ENCODE results near the gene SPSB4.
"Not testable (repeated sequence)": the region's sequence is repeated elsewhere in the genome, so short reads cannot be mapped to it uniquely, and the experiment has no call there.

Gene SPSB4

GRCh38 chr3:141050576-141051442 lies at the start of gene SPSB4:
TSS of gene SPSB4 (plus strand) at chr3:141051347. CDS start at chr3:141066105, 14,758 bp downstream.
- no peak for DNase-seq

DNA sequence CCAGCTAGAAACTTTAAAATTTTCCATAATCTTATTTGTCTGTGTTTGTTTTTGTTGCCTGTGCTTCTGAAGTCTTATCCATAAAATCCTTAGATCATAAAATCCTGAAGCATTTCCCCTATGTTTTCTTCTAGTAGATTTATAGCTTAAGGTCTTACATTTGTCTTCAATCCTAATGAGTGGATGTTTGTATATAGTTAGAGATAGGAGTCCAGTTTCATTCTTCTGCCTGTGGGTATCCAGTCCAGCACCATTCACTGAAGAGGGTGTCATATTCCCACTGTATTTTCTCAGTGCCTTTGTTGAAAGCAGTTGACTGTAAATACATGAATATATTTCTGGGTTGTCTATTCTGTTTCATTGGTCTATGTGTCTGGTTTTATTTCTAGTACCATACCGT lies 44.8 kb upstream of the SPSB4 start:
- no peak for DNase-seq

DNA sequence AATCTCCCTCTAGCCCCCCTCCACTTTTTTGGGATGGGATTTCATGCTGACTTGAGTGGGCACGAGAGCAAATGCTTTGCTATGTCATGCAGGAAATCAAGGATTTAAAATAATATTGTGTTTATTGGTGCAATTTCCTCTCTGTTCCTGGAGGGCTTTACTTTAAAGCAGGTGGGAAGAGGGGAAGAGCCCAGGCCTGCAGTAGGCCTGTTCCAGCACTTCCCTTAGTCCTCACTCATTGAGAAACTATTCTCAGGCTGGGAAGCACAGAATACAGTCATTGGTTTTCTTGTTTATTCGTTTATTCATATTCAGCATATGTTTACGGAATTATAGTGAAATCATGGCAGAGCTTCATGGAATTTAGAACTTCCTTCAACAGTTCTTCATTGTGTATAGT lies 41.7 kb upstream of the SPSB4 start:
- DNase-seq, result no peak

GRCh38 chr3:141011232-141011996 lies 39.7 kb upstream of the SPSB4 start:
- DNase-seq, result peak; percentile 67

DNA sequence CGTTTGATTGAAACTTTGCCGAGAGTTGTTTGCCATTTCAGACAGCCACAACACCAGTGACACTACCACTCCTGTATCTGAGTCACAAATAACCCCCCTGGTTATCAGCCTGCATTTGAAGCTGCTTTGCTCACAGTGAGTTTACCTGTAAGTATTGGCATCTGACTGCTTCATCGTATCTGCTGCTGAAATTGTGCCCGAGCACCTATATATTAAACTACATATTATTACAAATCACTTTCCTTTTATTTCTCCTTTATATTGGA lies 39.2 kb upstream of the SPSB4 start:
- no peak for DNase-seq

DNA sequence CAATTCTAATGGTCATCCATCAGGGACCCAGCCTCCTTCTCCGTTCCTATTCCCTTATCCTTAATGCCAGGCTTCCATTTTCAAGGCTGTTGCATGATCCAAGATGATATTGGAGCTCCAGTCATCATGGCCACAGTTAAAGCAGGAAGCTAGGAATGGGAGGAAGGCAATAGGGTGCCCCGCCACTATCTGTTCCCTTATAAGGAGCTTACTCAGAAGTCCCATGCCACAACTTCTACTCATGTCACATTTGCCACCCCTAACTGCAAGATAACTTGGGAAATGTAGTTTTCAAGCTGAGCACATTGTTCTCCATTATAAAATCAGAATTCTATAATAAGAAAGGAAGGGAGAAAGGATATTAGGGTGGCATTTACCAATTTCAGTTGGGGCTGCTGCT lies 38.6 kb upstream of the SPSB4 start:
- no peak for DNase-seq

DNA sequence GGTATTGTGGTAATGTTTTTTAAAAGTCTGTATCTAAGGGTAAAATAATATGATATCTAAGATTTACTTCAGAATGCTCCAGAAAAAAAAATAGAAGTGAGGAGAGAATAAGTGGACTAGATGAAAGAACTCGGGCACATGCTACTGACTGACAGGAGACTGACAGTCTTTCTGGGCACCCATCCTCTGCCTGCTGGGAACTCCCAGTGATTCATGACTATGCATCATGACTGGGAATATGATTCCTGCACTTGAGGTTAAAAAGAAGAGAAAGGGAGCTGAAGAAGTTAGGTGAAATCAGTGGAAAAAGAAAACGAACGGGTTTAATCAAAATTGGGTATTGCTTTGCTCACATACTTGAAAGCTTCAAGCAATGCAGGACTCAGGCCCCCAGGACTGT lies 35.7 kb upstream of the SPSB4 start:
- DNase-seq, result no peak

DNA sequence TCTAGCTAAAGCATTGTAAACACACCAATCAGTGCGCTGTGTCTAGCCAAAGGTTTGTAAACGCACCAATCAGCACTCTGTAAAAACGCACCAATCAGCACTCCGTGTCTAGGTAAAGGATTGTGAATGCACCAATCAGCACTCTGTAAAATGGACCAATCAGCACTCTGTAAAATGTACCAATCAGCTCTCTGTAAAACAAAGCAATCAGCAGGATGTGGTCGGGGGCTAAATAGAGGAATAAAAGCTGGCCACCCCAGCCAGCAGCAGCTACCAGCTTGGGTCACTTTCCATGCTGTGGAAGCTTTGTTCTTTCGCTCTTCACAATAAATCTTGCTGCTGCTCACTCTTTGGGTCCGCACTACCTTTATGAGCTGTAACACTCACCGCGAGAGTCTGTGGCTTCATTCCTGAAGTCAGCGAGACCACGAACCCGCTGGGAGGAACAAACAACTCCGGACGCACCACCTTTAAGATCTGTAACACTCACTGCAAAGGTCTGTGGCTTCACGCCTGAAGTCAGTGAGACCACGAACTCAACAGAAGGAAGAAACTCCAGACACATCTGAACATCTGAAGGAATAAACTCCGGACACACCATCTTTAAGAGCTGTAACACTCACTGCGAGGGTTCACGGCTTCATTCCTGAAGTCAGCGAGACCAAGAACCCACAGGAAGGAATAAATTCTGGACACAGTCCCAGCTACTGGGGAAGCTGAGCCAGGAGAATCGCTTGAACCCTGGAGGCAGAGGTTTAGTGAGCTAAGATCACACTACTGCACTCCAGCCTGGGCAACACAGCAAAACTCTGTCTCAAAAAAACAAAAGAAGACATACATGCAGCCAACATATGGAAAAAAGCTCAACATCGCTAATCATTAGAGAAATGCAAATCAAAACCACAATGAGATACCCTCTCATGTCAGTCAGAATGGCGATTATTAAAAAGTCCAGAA lies 33.5 kb upstream of the SPSB4 start:
- not testable (repeated sequence) for DNase-seq

DNA sequence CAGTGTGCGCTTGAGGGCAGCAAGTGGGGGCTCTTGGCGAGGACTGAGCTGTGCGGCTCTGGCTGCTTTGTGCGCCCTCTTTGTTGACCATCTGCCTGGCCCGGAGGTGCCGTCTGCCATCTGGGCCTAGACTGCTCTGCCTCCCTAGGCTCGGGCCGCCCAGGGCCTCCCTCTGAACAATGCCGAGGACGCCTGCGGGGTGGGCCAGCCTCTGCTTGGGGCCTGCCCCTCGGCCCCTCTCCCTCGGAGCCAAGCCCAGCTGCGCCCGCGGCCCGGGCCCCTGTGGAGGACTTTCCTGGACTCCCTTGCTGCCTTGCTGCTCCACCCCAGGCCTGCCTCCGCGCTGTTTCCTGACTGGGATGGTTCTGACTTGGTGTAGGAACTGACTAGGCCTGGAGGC lies 31.9 kb upstream of the SPSB4 start:
- no peak for DNase-seq

- no peak for DNase-seq
Observed at GRCh38 chr3:141020143-141020830, 30.9 kb upstream of the SPSB4 start.

GRCh38 chr3:141021261-141021660 lies 29.9 kb upstream of the SPSB4 start:
- no peak for DNase-seq

GRCh38 chr3:141030296-141030695 lies 20.9 kb upstream of the SPSB4 start:
- DNase-seq, result no peak

- DNase-seq, result no peak
Observed at GRCh38 chr3:141039589-141039988, 11.6 kb upstream of the SPSB4 start.

DNA sequence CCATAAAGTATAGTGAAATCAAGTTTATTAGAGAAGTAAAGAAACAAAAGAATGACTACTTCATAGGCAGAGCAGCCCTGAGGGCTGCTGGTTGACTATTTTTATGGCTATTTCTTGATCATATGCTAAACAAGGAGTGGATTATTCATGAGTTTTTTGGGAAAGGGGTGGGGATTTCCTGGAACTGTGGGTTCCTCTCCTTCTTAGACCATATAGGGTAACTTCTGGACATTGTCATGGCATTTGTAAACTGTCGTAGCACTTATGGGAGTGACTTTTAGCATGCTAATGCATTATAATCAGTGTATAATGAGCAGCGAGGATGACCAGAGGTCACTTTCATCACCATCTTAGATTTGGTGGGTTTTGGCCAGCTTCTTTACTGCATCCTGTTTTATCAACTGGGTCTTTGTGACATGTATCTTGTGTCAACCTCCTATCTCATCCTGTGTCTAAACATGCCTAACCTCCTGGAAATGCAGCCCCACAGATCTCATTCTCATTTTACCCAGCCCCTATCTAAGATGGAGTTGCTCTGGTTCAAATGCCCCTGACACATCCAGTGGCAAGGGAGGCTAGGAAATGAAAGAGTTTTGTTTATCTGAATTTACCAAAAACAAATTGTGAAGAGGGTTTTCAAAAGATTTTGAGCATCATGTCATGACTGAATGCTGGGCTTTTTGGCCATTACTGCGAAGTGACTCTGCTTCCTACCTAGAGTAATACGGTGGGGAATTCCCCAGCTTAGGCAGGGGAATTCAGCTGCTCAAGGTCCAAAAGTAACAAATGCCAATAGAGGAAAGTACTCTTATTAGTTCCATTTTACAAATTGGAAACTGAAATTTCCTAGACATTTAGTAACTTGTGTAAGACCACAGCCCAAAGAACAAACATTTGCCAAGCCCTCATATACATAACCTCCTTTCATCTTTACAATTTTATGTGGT lies 6.2 kb upstream of the SPSB4 start:
- no peak for DNase-seq

DNA sequence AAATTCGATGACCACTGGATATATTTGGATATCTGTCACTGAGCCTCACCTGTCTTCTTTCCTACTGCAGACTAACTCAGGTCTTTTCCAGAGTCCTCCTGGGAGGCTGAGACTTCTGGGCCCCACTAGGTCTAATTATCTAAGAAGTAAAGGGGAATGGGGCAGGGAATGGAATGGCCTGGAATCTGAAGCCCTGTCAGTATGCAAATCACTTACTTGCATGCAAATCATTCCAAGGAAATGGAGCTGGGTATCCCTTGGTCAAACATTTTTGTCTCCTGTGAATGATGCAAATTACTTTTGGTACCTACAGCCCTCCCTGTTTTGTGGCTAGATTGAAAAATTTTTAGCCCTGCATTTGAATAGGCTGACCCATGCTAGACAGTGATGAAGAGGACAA lies 5.3 kb upstream of the SPSB4 start:
- no peak for DNase-seq

DNA sequence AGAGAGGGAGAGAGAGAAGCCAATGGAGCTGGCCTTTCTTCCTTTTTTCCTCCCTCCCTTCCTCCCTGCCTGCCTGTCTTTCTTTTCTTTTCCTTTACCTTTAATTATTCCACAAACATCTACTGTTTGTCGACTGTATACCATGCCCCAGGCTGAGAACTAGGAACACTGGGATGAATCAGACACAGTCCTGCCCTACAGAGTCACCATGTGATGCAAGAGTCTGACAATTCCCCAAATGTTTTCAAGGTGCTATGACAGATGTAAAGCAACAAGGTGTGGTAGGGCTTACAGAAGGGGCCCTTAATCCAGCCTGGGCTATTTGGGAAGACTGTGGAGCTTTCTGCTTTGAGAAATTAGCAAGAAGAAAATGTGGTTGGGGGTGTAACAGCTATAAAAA lies 4.0 kb upstream of the SPSB4 start:
- no peak for DNase-seq

- DNase-seq, result no peak
Observed at GRCh38 chr3:141049681-141050080, 1.5 kb upstream of the SPSB4 start.

DNA sequence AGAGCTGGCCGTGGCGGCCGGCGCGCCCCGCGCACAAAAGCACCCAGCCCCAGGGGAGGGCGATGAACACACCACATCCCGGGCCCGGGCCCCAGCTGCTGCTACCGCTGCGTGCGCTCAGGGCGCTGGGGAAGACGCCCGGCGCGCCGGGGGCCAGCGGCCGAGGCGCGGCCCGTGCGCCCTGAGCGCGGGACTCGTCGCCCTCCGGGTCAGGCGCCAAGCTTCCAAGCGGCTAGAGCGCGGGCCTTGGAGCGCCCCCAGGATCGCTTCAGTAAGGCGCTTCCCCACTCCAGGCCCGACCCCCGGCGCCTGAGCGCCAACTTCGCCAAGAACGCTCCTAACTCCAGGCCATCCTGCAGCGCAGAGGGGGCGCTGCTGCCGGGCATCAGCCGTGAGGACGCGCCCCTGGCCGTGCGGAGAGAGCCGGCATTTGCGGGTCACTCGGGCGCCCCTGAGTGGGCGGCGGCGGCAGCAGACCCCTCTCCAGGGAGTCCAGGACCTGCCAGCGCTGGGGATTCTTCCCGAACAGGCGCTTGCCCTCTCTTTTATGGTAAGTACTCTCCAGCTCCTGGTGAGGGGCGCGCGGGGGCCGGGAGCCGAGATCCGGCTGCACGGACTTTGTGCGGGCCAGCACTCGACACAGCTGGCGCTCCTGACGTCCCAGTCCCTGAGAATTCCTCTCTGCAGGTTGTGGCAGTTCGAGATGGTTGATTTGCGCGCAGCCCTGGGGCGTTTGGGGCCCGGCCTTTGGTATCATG lies 475 bp downstream of the SPSB4 start:
- no peak for DNase-seq

- no peak for DNase-seq
Observed at GRCh38 chr3:141052201-141053069, 1.3 kb downstream of the SPSB4 start.

DNA sequence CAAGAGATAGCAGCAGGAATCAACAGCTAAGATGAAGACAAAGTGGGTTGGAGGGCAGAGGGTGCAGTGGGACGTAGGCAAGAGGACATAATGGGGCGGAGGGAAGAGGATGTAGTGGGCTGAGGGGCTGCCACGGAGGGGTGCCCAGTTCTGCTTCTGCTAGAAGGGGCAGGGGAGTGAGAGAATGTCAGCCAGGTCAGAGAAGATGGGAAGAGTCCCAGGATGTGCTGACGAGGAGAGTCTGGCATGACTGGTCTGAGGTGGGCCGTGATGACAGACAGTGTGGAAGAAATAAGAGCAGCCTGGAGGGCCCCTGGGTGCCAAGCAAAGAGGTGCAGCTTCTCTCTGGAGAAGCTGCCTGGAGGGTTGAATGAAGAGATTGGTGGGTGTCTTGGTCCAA lies 4.0 kb downstream of the SPSB4 start:
- DNase-seq, result no peak
